Neural cell (in vitro differentiated cells): Measurements from ENCODE around the gene TENM3. TPM values are rescaled to one million over a fixed set of nuclear protein-coding genes. Genes with fewer than 3 reads are reported as not detected.

ENCODE experiments used
- H2AFZ ChIP-seq: fragments of 200-600, 300-800 bp; sonication (generic), shearing (Covaris generic); 2 replicates; pipeline ENCODE4 v1.6.0; 2014; ENCODE audit warnings: low read depth, mild to moderate bottlenecking, antibody characterized with exemption, low read length, moderate library complexity
- H3F3A ChIP-seq: fragments of 200-600 bp; shearing (Covaris generic); 2 replicates; pipeline ENCODE4 v1.6.1; 2016; ENCODE audit warnings: mild to moderate bottlenecking, moderate library complexity, mixed read lengths, antibody characterized with exemption, low read length; ENCODE audit not compliant: insufficient read depth, poor library complexity, severe bottlenecking
- H3K27ac ChIP-seq: fragments of 200-600, 300-800 bp; sonication (generic), shearing (Covaris generic); 2 replicates; pipeline ENCODE4 v1.5.1; 2014; ENCODE audit warnings: mild to moderate bottlenecking, low read length, moderate library complexity
- H3K27me3 ChIP-seq: fragments of 300-800, 200-600 bp; sonication (generic), shearing (Covaris generic); 2 replicates; pipeline ENCODE4 v1.6.0; 2014; ENCODE audit warnings: mild to moderate bottlenecking, low read depth, low read length, moderate library complexity; ENCODE audit not compliant: insufficient read depth
- H3K36me3 ChIP-seq: fragments of 300-800, 200-600 bp; sonication (generic), shearing (Covaris generic); 2 replicates; pipeline ENCODE4 v1.5.1; 2014; ENCODE audit warnings: mild to moderate bottlenecking, antibody characterized with exemption, low read length, moderate library complexity; ENCODE audit not compliant: insufficient read depth
- H3K4me2 ChIP-seq: fragments of 300-800, 200-600 bp; sonication (generic), shearing (Covaris generic); 2 replicates; pipeline ENCODE4 v1.6.0; 2014; ENCODE audit warnings: mild to moderate bottlenecking, low read length
- H3K4me3 ChIP-seq: fragments of 300-800, 200-600 bp; sonication (generic), shearing (Covaris generic); 2 replicates; pipeline ENCODE4 v1.5.1; 2014; ENCODE audit warnings: mild to moderate bottlenecking, low read length, moderate library complexity
- H3K79me2 ChIP-seq: fragments of 200-600 bp; shearing (Covaris generic); replicated peaks from 2 replicates; pipeline ENCODE4 v1.6.0; 2014; ENCODE audit warnings: mild to moderate bottlenecking, low read length, moderate library complexity; ENCODE audit not compliant: insufficient read depth
- H3K9ac ChIP-seq: fragments of 300-800, 200-600 bp; sonication (generic), shearing (Covaris generic); 2 replicates; pipeline ENCODE4 v1.6.1; 2016; ENCODE audit warnings: mild to moderate bottlenecking, low read length, mixed read lengths
- H3K9me2 ChIP-seq: fragments of 200-600 bp; shearing (Covaris generic); 2 replicates; pipeline ENCODE4 v1.6.1; 2016; ENCODE audit warnings: mild to moderate bottlenecking, low read length, mixed read lengths; ENCODE audit not compliant: insufficient read depth
- H3K9me3 ChIP-seq: fragments of 200-600, 300-800 bp; sonication (generic), shearing (Covaris generic); 2 replicates; pipeline ENCODE4 v1.6.1; 2016; ENCODE audit warnings: mild to moderate bottlenecking, mixed run types, low read length, moderate library complexity, mixed read lengths
- H4K20me1 ChIP-seq: fragments of 200-600 bp; shearing (Covaris generic); 2 replicates; pipeline ENCODE4 v1.6.1; 2016; ENCODE audit warnings: mild to moderate bottlenecking, mixed run types; ENCODE audit not compliant: insufficient read depth
- EP300 ChIP-seq: fragments of 450-650 bp; conservative IDR thresholded peaks from 2 replicates; pipeline ENCODE4 v1.6.1; 2014; ENCODE audit warnings: antibody characterized with exemption, mild to moderate bottlenecking, moderate library complexity; ENCODE audit not compliant: poor library complexity, severe bottlenecking
- EZH2 ChIP-seq: fragments of 200-600, 300-800 bp; shearing (Covaris generic), sonication (generic); IDR thresholded peaks from 2 replicates; pipeline ENCODE4 v1.6.1; 2014; ENCODE audit warnings: antibody characterized with exemption, low read length, borderline replicate concordance, mild to moderate bottlenecking; ENCODE audit not compliant: insufficient read depth, poor library complexity, severe bottlenecking
- MXI1 ChIP-seq: fragments of 450-650 bp; conservative IDR thresholded peaks from 2 replicates; pipeline ENCODE4 v1.6.1; 2014; ENCODE audit warnings: antibody characterized with exemption, mild to moderate bottlenecking; ENCODE audit not compliant: poor library complexity, severe bottlenecking
- POLR2AphosphoS5 ChIP-seq: IDR thresholded peaks from 2 replicates; pipeline ENCODE4 v1.6.1; 2012
- RAD21 ChIP-seq: fragments of 450-650 bp; conservative IDR thresholded peaks from 2 replicates; pipeline ENCODE4 v1.6.1; 2014; ENCODE audit warnings: antibody characterized with exemption, mild to moderate bottlenecking, moderate library complexity
- SMC3 ChIP-seq: fragments of 450-650 bp; conservative IDR thresholded peaks from 2 replicates; pipeline ENCODE4 v1.6.1; 2014; ENCODE audit warnings: antibody characterized with exemption, mild to moderate bottlenecking, moderate library complexity; ENCODE audit not compliant: poor library complexity
- TAF1 ChIP-seq: IDR thresholded peaks from 2 replicates; pipeline ENCODE4 v1.6.1; 2012; ENCODE audit warnings: low read depth
- polyA plus RNA-seq: library from polyadenylated mRNA; depleted of rRNA; stranded (reverse); fragments of >200 nt; gene quantifications from 2 replicates; pipeline ENCODE4 v1.2.3, GENCODE V29; 2014
- TF ChIP-seq, protein P1 (sequence below): IDR thresholded peaks from 2 replicates; pipeline ENCODE4 v1.6.1; 2012; ENCODE audit warnings: borderline replicate concordance
- TF ChIP-seq, protein P2 (sequence below): fragments of 450-650 bp; IDR thresholded peaks from 2 replicates; pipeline ENCODE4 v1.5.1; 2014; ENCODE audit warnings: antibody characterized with exemption, mild to moderate bottlenecking, moderate library complexity; ENCODE audit not compliant: poor library complexity, severe bottlenecking

TENM3 gene
- polyA plus RNA-seq, 1 donor from 2014 or later = 7.3 TPM

DNA sequence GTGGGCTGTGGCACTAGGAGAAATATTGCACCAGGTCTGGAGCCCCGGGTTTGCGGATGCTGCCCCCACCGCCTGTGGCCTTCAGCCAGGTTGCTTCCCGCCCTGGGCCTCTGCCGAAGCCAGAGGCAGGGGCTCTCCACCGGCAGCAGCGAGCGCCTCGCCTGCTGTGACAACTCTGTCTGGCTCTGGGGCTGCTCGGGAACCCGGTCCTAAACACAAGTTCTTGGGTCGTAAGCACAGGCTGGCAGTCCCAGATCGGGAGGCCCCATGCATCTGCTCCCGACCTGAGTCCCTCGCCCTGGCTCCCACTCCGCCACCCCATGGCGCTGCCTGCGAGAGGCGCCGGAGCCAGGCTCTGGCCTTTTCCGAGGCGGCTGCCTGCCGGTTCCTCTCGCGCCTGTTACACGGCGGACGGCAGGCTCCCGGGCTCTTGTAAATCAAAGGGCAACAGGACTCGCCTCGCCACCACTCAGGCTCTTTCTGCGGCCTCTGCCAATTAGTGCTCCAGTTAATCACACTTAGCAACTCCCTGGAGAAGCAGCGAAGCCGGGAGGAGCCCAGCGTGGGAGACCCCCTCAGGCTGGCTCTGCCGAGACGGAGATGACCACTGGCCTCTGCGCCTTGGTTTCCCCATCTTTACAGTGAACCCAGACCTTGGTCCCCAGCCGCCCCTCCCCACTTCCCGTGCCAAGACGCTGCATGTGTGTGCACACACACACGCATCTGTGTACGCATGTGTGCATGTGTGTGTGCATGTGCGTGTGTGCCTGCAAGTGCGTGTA is 564.8 kb downstream of the TENM3 start:
- no peaks in the 10 kb centered on the region for H3K79me2 ChIP-seq
- no peaks in the 10 kb centered on the region for H3K27me3 ChIP-seq
- TF ChIP-seq EP300 (no peak), POLR2AphosphoS5 (no peak), RAD21 (no peak), TAF1 (no peak), SMC3 (no peak), MXI1 (no peak), EZH2 (no peak)
- TF ChIP-seq, protein P1, sequence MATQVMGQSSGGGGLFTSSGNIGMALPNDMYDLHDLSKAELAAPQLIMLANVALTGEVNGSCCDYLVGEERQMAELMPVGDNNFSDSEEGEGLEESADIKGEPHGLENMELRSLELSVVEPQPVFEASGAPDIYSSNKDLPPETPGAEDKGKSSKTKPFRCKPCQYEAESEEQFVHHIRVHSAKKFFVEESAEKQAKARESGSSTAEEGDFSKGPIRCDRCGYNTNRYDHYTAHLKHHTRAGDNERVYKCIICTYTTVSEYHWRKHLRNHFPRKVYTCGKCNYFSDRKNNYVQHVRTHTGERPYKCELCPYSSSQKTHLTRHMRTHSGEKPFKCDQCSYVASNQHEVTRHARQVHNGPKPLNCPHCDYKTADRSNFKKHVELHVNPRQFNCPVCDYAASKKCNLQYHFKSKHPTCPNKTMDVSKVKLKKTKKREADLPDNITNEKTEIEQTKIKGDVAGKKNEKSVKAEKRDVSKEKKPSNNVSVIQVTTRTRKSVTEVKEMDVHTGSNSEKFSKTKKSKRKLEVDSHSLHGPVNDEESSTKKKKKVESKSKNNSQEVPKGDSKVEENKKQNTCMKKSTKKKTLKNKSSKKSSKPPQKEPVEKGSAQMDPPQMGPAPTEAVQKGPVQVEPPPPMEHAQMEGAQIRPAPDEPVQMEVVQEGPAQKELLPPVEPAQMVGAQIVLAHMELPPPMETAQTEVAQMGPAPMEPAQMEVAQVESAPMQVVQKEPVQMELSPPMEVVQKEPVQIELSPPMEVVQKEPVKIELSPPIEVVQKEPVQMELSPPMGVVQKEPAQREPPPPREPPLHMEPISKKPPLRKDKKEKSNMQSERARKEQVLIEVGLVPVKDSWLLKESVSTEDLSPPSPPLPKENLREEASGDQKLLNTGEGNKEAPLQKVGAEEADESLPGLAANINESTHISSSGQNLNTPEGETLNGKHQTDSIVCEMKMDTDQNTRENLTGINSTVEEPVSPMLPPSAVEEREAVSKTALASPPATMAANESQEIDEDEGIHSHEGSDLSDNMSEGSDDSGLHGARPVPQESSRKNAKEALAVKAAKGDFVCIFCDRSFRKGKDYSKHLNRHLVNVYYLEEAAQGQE = no peak
- TF ChIP-seq, protein P2, sequence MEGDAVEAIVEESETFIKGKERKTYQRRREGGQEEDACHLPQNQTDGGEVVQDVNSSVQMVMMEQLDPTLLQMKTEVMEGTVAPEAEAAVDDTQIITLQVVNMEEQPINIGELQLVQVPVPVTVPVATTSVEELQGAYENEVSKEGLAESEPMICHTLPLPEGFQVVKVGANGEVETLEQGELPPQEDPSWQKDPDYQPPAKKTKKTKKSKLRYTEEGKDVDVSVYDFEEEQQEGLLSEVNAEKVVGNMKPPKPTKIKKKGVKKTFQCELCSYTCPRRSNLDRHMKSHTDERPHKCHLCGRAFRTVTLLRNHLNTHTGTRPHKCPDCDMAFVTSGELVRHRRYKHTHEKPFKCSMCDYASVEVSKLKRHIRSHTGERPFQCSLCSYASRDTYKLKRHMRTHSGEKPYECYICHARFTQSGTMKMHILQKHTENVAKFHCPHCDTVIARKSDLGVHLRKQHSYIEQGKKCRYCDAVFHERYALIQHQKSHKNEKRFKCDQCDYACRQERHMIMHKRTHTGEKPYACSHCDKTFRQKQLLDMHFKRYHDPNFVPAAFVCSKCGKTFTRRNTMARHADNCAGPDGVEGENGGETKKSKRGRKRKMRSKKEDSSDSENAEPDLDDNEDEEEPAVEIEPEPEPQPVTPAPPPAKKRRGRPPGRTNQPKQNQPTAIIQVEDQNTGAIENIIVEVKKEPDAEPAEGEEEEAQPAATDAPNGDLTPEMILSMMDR = no peak
- no peaks in the 10 kb centered on the region for H3K36me3 ChIP-seq
- H3K9me2 ChIP-seq = no peaks in the 10 kb centered on the region
- no peak overlapping the region for H2AFZ ChIP-seq
- no peaks in the 10 kb centered on the region for H3K9me3 ChIP-seq
- H4K20me1 ChIP-seq = no peaks in the 10 kb centered on the region
- H3K4me3 ChIP-seq = no peak overlapping the region
- H3K4me2 ChIP-seq = no peak overlapping the region
- no peaks in the 10 kb centered on the region for H3F3A ChIP-seq
- H3K27ac ChIP-seq = no peak overlapping the region
- H3K9ac ChIP-seq = no peak overlapping the region

DNA sequence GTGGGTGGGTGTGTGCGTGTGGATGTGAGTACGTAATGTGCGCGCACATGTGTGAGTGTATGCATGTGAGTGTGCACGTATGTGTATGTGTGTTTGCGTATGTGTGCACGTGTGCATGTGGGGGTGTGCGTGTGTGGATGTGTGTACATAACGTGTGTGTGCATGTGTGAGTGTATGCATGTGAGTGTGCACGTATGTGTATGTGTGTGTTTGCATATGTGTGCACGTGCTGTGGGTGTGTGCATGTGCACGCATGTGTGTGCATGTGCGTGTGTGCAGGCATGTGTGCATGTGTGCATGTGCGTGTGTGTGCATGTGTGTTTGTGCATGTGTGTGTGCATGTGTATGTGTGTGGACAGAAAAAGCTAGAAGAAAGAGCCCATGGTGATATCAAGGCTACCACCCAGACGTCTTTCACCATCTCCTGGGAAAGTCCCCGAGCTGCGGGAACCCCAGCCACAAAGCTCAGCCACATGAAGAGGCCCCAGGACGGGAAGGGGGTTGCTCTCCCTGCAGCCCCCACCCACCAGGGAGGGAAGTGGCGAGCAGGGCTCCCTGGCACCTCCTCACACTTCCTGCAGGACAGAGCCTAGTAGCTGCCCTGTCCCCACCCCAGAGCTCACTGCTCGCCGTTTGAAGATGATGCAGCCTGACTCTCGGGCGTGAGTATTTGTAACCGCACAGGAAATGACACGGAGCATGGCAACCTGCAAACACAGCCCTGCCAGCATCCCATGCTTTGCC is 565.6 kb downstream of the TENM3 start:
- Histone ChIP-seq H2AFZ (no peak overlapping the region), H3K4me3 (no peak overlapping the region)

More for the DNA sequence above, 565.6 kb downstream of the TENM3 start:
- no peaks in the 10 kb centered on the region for H3K27me3 ChIP-seq
- no peaks in the 10 kb centered on the region for H3K9me3 ChIP-seq
- no peak overlapping the region for H3K4me2 ChIP-seq
- no peaks in the 10 kb centered on the region for H4K20me1 ChIP-seq
- no peaks in the 10 kb centered on the region for H3F3A ChIP-seq
- no peak for TF ChIP-seq EZH2
- TF ChIP-seq, protein P2 = no peak
- TF ChIP-seq SMC3 = no peak
- TF ChIP-seq, protein P1 = no peak
- TF ChIP-seq POLR2AphosphoS5 = no peak
- TF ChIP-seq MXI1 = no peak
- no peak for TF ChIP-seq TAF1
- TF ChIP-seq EP300 = no peak
- TF ChIP-seq RAD21 = no peak
- H3K36me3 ChIP-seq = no peaks in the 10 kb centered on the region
- no peaks in the 10 kb centered on the region for H3K9me2 ChIP-seq
- no peaks in the 10 kb centered on the region for H3K79me2 ChIP-seq
- no peak overlapping the region for H3K27ac ChIP-seq
- H3K9ac ChIP-seq = no peak overlapping the region
